H9 (cell line): ENCODE results near the gene CLMN. TPM values are rescaled to one million over a fixed set of nuclear protein-coding genes. Genes with fewer than 3 reads are reported as not detected.

Source experiments
- DNase-seq: peaks from one replicate; pipeline ENCODE4 v3.0.0-alpha.2; 2017
- H2AFZ ChIP-seq: one replicate; pipeline ENCODE4 v1.6.1; 2013; ENCODE audit warnings: mild to moderate bottlenecking, low read length, control low read depth, moderate library complexity
- H2AK5ac ChIP-seq: 2 replicates; pipeline ENCODE4 v1.6.1; 2013; ENCODE audit warnings: low read length, control low read depth, mixed read lengths; ENCODE audit not compliant: insufficient read length
- H2BK120ac ChIP-seq: one replicate; pipeline ENCODE4 v1.6.1; 2013; ENCODE audit warnings: low read depth, mild to moderate bottlenecking, low read length, control low read depth, inconsistent platforms; ENCODE audit not compliant: poor library complexity, severe bottlenecking
- H2BK12ac ChIP-seq: 2 replicates; pipeline ENCODE4 v1.6.1; 2013; ENCODE audit warnings: low read length, control low read depth, mixed read lengths, low read depth; ENCODE audit not compliant: insufficient read length
- H2BK15ac ChIP-seq: 2 replicates; pipeline ENCODE4 v1.6.1; 2013; ENCODE audit warnings: low read depth, low read length, control low read depth
- H2BK20ac ChIP-seq: one replicate; pipeline ENCODE4 v1.6.1; 2013; ENCODE audit warnings: low read depth, mild to moderate bottlenecking, low read length, control low read depth, inconsistent platforms; ENCODE audit not compliant: poor library complexity, severe bottlenecking
- H2BK5ac ChIP-seq: 2 replicates; pipeline ENCODE4 v1.6.1; 2013; ENCODE audit warnings: low read length, control low read depth, mixed read lengths; ENCODE audit not compliant: insufficient read length
- H3K14ac ChIP-seq: 2 replicates; pipeline ENCODE4 v1.6.1; 2013; ENCODE audit warnings: low read length, control low read depth; ENCODE audit not compliant: insufficient read depth
- H3K18ac ChIP-seq: 2 replicates; pipeline ENCODE4 v1.6.1; 2013; ENCODE audit warnings: low read depth, mild to moderate bottlenecking, mixed read lengths, low read length, control low read depth; ENCODE audit not compliant: insufficient read length
- H3K23ac ChIP-seq: 2 replicates; pipeline ENCODE4 v1.6.1; 2013; ENCODE audit warnings: low read length, control low read depth, mixed read lengths, low read depth; ENCODE audit not compliant: insufficient read length
- H3K23me2 ChIP-seq: 2 replicates; pipeline ENCODE4 v1.6.1; 2013; ENCODE audit warnings: low read depth, mild to moderate bottlenecking, mixed read lengths, low read length, control low read depth; ENCODE audit not compliant: insufficient read length, poor library complexity, severe bottlenecking
- H3K27ac ChIP-seq: 2 replicates; pipeline ENCODE4 v1.5.1; 2013; ENCODE audit warnings: low read length, control low read depth, mixed read lengths, low read depth; ENCODE audit not compliant: insufficient read length
- H3K27me3 ChIP-seq: 2 replicates; pipeline ENCODE4 v1.6.1; 2013; ENCODE audit warnings: low read length, control low read depth, inconsistent platforms; ENCODE audit not compliant: insufficient read depth
- H3K4ac ChIP-seq: 2 replicates; pipeline ENCODE4 v1.6.1; 2013; ENCODE audit warnings: low read depth, mild to moderate bottlenecking, control low read depth, inconsistent platforms, low read length, moderate library complexity
- H3K4me1 ChIP-seq: 2 replicates; pipeline ENCODE4 v1.6.1; 2013; ENCODE audit warnings: low read length, control low read depth, inconsistent platforms; ENCODE audit not compliant: insufficient read depth
- H3K4me2 ChIP-seq: 2 replicates; pipeline ENCODE4 v1.6.1; 2013; ENCODE audit warnings: low read length, control low read depth, mixed read lengths; ENCODE audit not compliant: insufficient read length, insufficient read depth
- H3K56ac ChIP-seq: 2 replicates; pipeline ENCODE4 v1.6.1; 2013; ENCODE audit warnings: low read depth, mild to moderate bottlenecking, mixed read lengths, low read length, control low read depth; ENCODE audit not compliant: insufficient read length
- H3K79me1 ChIP-seq: 2 replicates; pipeline ENCODE4 v1.6.1; 2013; ENCODE audit warnings: low read depth, mild to moderate bottlenecking, moderate library complexity, low read length, control low read depth, inconsistent platforms; ENCODE audit not compliant: insufficient read depth, poor library complexity, severe bottlenecking
- H3K79me2 ChIP-seq: 2 replicates; pipeline ENCODE4 v1.6.1; 2013; ENCODE audit warnings: low read length, control low read depth, inconsistent platforms; ENCODE audit not compliant: insufficient read depth
- H3K9ac ChIP-seq: 2 replicates; pipeline ENCODE4 v1.6.1; 2013; ENCODE audit warnings: low read length, control low read depth, mixed read lengths; ENCODE audit not compliant: insufficient read length; ENCODE audit errors: extremely low read depth
- H3K9me3 ChIP-seq: one replicate; pipeline ENCODE4 v1.6.1; 2013; ENCODE audit warnings: low read depth, low read length, inconsistent platforms; ENCODE audit not compliant: control insufficient read depth
- H3T11ph ChIP-seq: one replicate; pipeline ENCODE4 v1.6.1; 2013; ENCODE audit warnings: mild to moderate bottlenecking, low read length, control low read depth, inconsistent platforms
- H4K20me1 ChIP-seq: one replicate; pipeline ENCODE4 v1.6.1; 2013; ENCODE audit not compliant: control insufficient read depth, insufficient read length, insufficient read depth
- H4K5ac ChIP-seq: 2 replicates; pipeline ENCODE4 v1.6.1; 2013; ENCODE audit warnings: low read depth, mild to moderate bottlenecking, mixed read lengths, low read length, control low read depth; ENCODE audit not compliant: insufficient read length
- H4K8ac ChIP-seq: replicated peaks from 2 replicates; pipeline ENCODE4 v1.6.1; 2013; ENCODE audit warnings: low read length, control low read depth, mixed read lengths, low read depth; ENCODE audit not compliant: insufficient read length
- H4K91ac ChIP-seq: 2 replicates; pipeline ENCODE4 v1.6.1; 2013; ENCODE audit warnings: low read depth, mild to moderate bottlenecking, moderate library complexity, mixed read lengths, low read length, control low read depth; ENCODE audit not compliant: insufficient read length
- H3K27ac Mint-ChIP-seq, 3 experiments: 2 replicates in 2 of 3; 3 replicates in 1 of 3; pipeline ENCODE4 v1.8.0; 2020 to 2021; ENCODE audit warnings: mixed read lengths in 3 of 3, mild to moderate bottlenecking in 1 of 3, moderate library complexity in 1 of 3
- H3K27me3 Mint-ChIP-seq: 2 replicates; pipeline ENCODE4 v1.8.0; 2021; ENCODE audit warnings: low read depth, mild to moderate bottlenecking, moderate library complexity, mixed read lengths
- H3K36me3 Mint-ChIP-seq, 3 experiments: 2 replicates in 2 of 3; 3 replicates in 1 of 3; pipeline ENCODE4 v1.8.0; 2020 to 2021; ENCODE audit warnings: low read depth in 3 of 3, mixed read lengths in 3 of 3; ENCODE audit not compliant: insufficient read depth in 1 of 3
- H3K4me1 Mint-ChIP-seq, 2 experiments: 2 replicates each; pipeline ENCODE4 v1.8.0; 2020; ENCODE audit warnings: mixed read lengths in 2 of 2
- H3K4me3 Mint-ChIP-seq, 2 experiments: 2 replicates in 1 of 2; 3 replicates in 1 of 2; pipeline ENCODE4 v1.8.0; 2020 to 2021; ENCODE audit warnings: mild to moderate bottlenecking in 2 of 2, mixed read lengths in 2 of 2, moderate library complexity in 1 of 2
- H3K9me3 Mint-ChIP-seq, 2 experiments: 2 replicates in 1 of 2; 3 replicates in 1 of 2; pipeline ENCODE4 v1.8.0; 2020; ENCODE audit warnings: mild to moderate bottlenecking in 2 of 2, mixed read lengths in 2 of 2, moderate library complexity in 1 of 2
- WGBS: extraction: QIAGEN DNeasy Blood & Tissue Kit; methylation state at CpG from one replicate; pipeline ENCODE4 v1.1.7; 2013; ENCODE audit warnings: missing lambda C conversion rate, low lambda C conversion rate, mixed read lengths; ENCODE audit not compliant: insufficient read length; ENCODE audit errors: extremely low coverage; 5-methylcytosine and 5-hydroxymethylcytosine counted together
- total RNA-seq: library from RNA; stranded (reverse); gene quantifications from 2 replicates; pipeline ENCODE4 v1.2.1, GENCODE V29; 2021
- TF ChIP-seq, protein P1 (sequence below): fragments of 200-600 bp; sonication (generic); conservative IDR thresholded peaks from 3 replicates; pipeline ENCODE4 v1.8.0; 2021; ENCODE audit warnings: antibody characterized with exemption, mild to moderate bottlenecking

Gene CLMN
- total RNA-seq, 1 experiment from 2014 or later = 7.6 TPM

DNA sequence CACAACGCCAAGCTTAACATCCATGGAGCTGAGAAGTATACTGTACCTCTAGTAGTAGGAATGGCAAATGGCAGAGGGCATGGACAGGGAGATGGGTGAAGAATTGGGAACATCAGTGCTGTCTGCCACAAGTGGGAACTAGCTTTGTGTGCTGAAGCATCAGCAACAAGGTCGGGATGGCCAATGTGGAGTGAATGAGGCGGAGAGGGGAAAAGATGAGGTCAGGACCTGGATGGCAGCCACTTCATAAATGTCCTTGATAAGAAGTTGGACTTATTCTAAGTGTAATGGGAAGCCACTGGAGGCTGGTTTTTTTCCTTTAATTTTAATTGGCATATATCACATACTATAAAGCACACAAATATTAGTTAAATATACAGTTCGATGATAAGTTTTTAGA, 21.9 kb upstream of the CLMN start:
- no peak overlapping the region for H4K91ac ChIP-seq
- H3K4me3 Mint-ChIP-seq = no peak overlapping the region

More for the DNA sequence above, 21.9 kb upstream of the CLMN start:
- H2BK12ac ChIP-seq = no peak overlapping the region
- no peaks in the 10 kb centered on the region for H3K79me2 ChIP-seq
- H3K4me2 ChIP-seq = no peak overlapping the region
- no peak overlapping the region for H2BK5ac ChIP-seq
- H3K23ac ChIP-seq = no peak overlapping the region
- H2BK15ac ChIP-seq = no peak overlapping the region
- no peak overlapping the region for H2AFZ ChIP-seq
- H3K27ac ChIP-seq = no peak overlapping the region
- H4K8ac ChIP-seq = no peak overlapping the region
- H2BK20ac ChIP-seq = no peak overlapping the region
- no peak overlapping the region for H2AK5ac ChIP-seq
- no peaks in the 10 kb centered on the region for H3K23me2 ChIP-seq
- no peaks in the 10 kb centered on the region for H3K36me3 Mint-ChIP-seq
- no peaks in the 10 kb centered on the region for H3K9me3 Mint-ChIP-seq
- TF ChIP-seq, protein P1, sequence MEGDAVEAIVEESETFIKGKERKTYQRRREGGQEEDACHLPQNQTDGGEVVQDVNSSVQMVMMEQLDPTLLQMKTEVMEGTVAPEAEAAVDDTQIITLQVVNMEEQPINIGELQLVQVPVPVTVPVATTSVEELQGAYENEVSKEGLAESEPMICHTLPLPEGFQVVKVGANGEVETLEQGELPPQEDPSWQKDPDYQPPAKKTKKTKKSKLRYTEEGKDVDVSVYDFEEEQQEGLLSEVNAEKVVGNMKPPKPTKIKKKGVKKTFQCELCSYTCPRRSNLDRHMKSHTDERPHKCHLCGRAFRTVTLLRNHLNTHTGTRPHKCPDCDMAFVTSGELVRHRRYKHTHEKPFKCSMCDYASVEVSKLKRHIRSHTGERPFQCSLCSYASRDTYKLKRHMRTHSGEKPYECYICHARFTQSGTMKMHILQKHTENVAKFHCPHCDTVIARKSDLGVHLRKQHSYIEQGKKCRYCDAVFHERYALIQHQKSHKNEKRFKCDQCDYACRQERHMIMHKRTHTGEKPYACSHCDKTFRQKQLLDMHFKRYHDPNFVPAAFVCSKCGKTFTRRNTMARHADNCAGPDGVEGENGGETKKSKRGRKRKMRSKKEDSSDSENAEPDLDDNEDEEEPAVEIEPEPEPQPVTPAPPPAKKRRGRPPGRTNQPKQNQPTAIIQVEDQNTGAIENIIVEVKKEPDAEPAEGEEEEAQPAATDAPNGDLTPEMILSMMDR = no peak
- WGBS = no CpG with 5 or more reads among the region's 4 CpGs
- H3K9me3 ChIP-seq = no peaks in the 10 kb centered on the region
- no peak overlapping the region for H3K18ac ChIP-seq
- H3K4ac ChIP-seq = no peak overlapping the region
- DNase-seq = no peak
- H3K27me3 Mint-ChIP-seq = peaks cover 7% of the 10 kb centered on the region
- H3K27ac Mint-ChIP-seq = no peak overlapping the region
- peaks cover 5% of the 10 kb centered on the region in 2 experiments; a peak in 1 of 4 replicates for H3K4me1 Mint-ChIP-seq
- no peaks in the 10 kb centered on the region for H3K27me3 ChIP-seq
- no peak overlapping the region for H2BK120ac ChIP-seq
- H4K5ac ChIP-seq = no peak overlapping the region
- H3T11ph ChIP-seq = no peak overlapping the region
- H3K79me1 ChIP-seq = no peaks in the 10 kb centered on the region
- no peak overlapping the region for H3K9ac ChIP-seq
- peak overlapping the region; percentile 24 for H3K56ac ChIP-seq
- no peaks in the 10 kb centered on the region for H3K4me1 ChIP-seq
- no peaks in the 10 kb centered on the region for H4K20me1 ChIP-seq
- H3K14ac ChIP-seq = no peak overlapping the region
